SK-N-MC (cell line): ENCODE results near the gene DEFB110.

ENCODE experiments used
- EZH2 ChIP-seq: fragments of 200-600 bp; sonication (generic); IDR thresholded peaks from one replicate; pipeline ENCODE4 v1.6.1; 2017; ENCODE audit warnings: antibody characterized with exemption
- POLR2AphosphoS5 ChIP-seq: IDR thresholded peaks from 2 replicates; pipeline ENCODE4 v1.6.1; 2012; ENCODE audit warnings: mild to moderate bottlenecking, low read depth, low read length, borderline replicate concordance

DNA sequence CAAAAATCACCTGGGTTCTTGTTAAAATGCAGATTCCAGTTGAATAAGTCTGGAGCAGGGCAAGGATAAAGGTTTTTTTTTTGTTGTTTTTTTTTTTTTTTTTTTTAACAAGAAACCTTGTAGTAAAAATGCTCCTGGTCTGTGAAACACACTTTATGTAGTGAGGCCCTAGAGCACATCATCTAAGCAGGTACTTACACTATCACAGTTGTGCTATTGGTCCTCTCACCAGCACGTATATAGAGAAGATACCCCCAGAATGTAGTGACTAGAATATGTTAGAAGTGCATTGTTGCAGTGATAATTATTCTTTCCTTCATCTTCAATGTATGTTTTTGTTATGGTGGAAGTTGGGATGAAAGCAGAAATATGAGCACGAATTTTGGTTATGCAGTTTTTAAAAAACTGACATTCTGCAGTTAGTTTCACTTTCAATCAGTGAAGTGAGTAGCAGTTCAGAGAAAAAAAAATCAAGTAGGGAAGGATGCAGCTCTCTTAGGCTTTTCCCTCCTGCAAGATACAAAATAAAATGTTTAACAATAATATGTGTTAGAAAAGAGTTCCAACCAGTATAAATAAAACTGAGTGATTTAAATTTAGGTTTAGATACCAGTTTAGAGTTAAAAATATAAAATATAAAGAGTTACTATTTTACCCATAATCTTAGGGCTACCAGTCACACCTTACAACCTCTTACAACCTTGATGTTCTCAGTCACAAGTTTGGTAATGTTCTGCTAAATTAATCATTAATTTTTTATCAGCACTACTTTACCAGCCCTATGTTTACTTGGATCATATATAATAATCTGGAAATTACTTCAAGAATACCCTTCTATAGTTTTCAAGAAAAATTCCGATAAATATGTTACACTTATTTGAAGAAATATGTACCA is 43.2 kb downstream of the DEFB110 start:
- TF ChIP-seq EZH2 = no peak
- no peak for TF ChIP-seq POLR2AphosphoS5
